Esophagus squamous epithelium (tissue), 4 donors: ENCODE results near the gene UFSP2.

Source experiments
- CTCF ChIP-seq, 6 experiments: fragments of 450-650 bp in 4 of 6; fragments of 200-600 bp in 2 of 6; sonication (generic) in 2 of 6; IDR thresholded peaks; one replicate each; pipeline ENCODE4 v1.5.1; 2016 to 2019; ENCODE audit warnings: antibody characterized with exemption in 6 of 6, mild to moderate bottlenecking in 4 of 6, moderate library complexity in 4 of 6
- POLR2A ChIP-seq, 4 donors: fragments of 450-650 bp; IDR thresholded peaks; one replicate each; pipeline ENCODE4 v1.6.1; 2017; ENCODE audit warnings: antibody characterized with exemption in 4 of 4, mild to moderate bottlenecking in 4 of 4, moderate library complexity in 3 of 4

GRCh38 chr4:185351691-185352090 is 74.1 kb downstream of the UFSP2 start:
- TF ChIP-seq CTCF (IDR thresholded peaks at IDR 0.05) (no peak), POLR2A (IDR thresholded peaks at IDR 0.05) (no peak)
